NCI-H146 (cell line): Measurements from ENCODE around the gene MLLT3.

Experiments used
- DNase-seq: peaks from one replicate; lab custom pipeline; 2025; lab: John Stamatoyannopoulos, UW

The MLLT3 gene

GRCh38 chr9:20622330-20623020 is at the start of gene MLLT3:
TSS of gene MLLT3 (minus strand) at chr9:20622499.
- DNase-seq = peak; percentile 97

- no peak for DNase-seq
Measured at GRCh38 chr9:20671635-20672034, 49.3 kb upstream of the MLLT3 start.

- no peak for DNase-seq
Measured at GRCh38 chr9:20670395-20670794, 48.1 kb upstream of the MLLT3 start.

- DNase-seq = no peak
Measured at GRCh38 chr9:20664501-20664900, 42.2 kb upstream of the MLLT3 start.

- no peak for DNase-seq
Measured at GRCh38 chr9:20663133-20663532, 40.8 kb upstream of the MLLT3 start.

GRCh38 chr9:20662156-20662555 is 39.9 kb upstream of the MLLT3 start:
- DNase-seq = peak; percentile 88

- peak; percentile 17 for DNase-seq
Measured at GRCh38 chr9:20659474-20659967, 37.2 kb upstream of the MLLT3 start.

GRCh38 chr9:20658677-20659473 is 36.6 kb upstream of the MLLT3 start:
- peak; percentile 33 for DNase-seq

- DNase-seq = peak; percentile 25
Measured at GRCh38 chr9:20658246-20658667, 36.0 kb upstream of the MLLT3 start.

- DNase-seq = no peak
Measured at GRCh38 chr9:20651939-20652338, 29.6 kb upstream of the MLLT3 start.

GRCh38 chr9:20650750-20651299 is 28.5 kb upstream of the MLLT3 start:
- DNase-seq = peak; percentile 43

- DNase-seq = no peak
Measured at GRCh38 chr9:20650313-20650712, 28.0 kb upstream of the MLLT3 start.

- peak; percentile 4 for DNase-seq
Measured at GRCh38 chr9:20649381-20649780, 27.1 kb upstream of the MLLT3 start.

- DNase-seq = no peak
Measured at GRCh38 chr9:20646656-20647055, 24.4 kb upstream of the MLLT3 start.

- no peak for DNase-seq
Measured at GRCh38 chr9:20643660-20644059, 21.4 kb upstream of the MLLT3 start.

- DNase-seq = no peak
Measured at GRCh38 chr9:20642045-20642444, 19.7 kb upstream of the MLLT3 start.

GRCh38 chr9:20640331-20641187 is 18.3 kb upstream of the MLLT3 start:
- DNase-seq = peak; percentile 73

- DNase-seq = no peak
Measured at GRCh38 chr9:20636888-20637440, 14.7 kb upstream of the MLLT3 start.

- no peak for DNase-seq
Measured at GRCh38 chr9:20634895-20635294, 12.6 kb upstream of the MLLT3 start.

- DNase-seq = no peak
Measured at GRCh38 chr9:20632705-20633104, 10.4 kb upstream of the MLLT3 start.

- no peak for DNase-seq
Measured at GRCh38 chr9:20630241-20630943, 8.1 kb upstream of the MLLT3 start.
